NCI-H187 treated with DMSO at 0.1 percent for 48 hours (cell line): ENCODE results near the gene UFC1.

Source experiments
- DNase-seq: peaks from one replicate; lab custom pipeline; 2025; lab: John Stamatoyannopoulos, UW

The UFC1 gene

DNA sequence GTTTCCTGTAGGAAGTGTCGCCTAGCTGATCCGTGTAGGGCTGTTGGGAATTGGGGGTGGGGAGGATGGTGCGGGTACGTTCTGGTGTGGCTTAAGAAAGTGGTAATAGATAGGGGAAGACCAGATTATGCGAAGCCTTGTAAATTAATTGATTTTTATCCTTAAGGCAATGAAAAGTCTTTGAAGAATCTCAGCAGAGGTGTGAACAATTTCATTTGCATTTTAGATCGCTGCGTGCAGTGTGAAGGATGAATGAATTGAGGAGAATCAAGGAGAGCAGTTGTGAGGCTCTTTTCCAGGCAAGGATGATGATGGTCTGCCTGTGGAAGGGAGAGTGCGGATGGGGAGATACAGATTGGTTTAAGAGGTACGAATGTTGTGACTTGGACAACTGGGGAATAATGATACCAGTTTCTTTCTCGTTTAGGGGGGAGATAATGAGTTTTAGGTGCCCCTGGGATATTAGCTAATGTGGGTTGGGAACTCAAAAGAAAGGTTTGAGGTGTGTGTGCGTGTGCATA, 20.5 kb upstream of the UFC1 start:
- DNase-seq: no peak

DNA sequence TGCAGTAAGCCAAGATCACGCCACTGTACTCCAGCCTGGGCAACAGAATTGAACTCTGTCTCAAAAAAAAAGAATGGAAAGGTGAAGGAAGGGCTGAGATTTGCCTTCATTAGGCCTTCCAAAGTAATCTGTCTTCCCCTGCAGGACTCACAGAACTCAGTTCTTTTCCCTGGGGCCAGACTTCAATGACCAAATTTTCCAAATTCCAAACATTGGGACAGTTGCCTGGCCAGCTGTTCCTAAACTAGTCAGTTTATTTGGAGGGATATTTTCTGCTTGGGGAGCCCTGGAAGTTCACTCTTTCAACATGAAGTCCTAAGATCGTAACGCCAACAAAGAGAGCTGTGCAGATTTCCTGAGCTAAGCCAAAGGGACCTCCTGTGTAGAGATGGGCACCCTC, 15.9 kb upstream of the UFC1 start:
- no peak for DNase-seq

DNA sequence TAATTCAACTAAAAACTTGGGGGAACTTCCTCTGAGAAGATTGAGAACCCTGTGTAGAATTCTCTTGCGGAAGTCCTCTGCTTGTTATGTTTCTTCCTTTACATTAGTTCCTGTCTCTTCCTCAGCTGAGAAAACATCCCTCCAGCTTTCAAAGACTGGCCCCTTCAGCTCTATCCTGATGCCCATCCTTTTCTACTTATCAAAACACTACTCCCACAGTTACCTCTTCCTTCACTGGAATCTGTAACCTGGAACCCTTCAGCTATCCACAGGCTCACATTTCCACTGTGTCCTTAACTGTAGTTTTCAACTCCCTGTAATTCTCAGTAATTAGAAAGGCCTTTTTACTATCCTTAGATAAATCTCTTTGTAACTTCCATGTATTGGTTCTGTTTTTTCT, 15.3 kb upstream of the UFC1 start:
- no peak for DNase-seq

DNA sequence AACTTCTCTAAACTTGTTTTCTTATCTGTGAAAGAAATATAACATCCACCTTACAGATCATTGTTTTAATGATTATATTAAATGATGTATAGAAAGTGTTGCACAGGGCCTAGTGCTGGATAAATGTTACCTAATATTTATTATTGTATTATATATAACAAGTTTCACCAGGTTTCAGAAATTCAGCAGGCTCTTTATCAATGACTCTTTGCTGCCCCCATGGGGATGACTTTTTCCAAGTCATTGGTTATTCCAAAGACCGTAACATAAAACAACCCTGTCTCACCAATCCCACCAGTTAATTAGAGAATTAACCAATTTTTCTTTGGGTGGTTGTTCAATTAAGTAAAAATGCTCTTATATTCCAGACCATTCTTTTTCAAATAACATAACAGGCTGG, 14.0 kb upstream of the UFC1 start:
- no peak for DNase-seq

DNA sequence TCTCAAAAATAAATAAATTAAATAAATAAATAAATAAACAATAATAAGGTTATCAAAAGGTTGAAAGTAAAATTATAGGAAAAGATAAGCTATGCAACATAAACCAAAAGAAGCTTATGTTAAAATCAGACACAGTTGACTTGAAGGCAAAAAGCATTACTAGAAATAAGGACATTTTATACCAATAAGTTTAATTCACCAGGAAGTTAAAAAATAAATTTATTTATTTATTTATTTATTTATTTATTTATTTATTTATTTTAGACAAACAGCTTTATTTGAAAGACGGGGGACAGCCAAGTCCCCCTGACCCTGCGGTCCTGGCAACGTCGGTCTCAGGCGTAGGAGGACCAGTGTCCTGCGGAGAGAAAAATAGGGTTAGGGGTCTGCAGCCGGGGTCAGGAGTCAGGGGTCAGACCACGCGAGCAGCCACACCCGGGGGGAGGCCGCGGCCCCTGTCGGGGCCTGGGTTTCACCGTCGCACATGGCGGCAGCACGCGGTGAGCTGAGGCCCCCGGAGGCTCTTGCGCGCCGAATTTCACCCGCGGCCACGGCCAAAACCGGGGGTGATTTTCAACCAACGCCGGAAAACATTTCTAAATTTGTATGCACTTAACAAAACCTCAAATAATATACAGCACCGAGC, 12.9 kb upstream of the UFC1 start:
- no peak for DNase-seq

DNA sequence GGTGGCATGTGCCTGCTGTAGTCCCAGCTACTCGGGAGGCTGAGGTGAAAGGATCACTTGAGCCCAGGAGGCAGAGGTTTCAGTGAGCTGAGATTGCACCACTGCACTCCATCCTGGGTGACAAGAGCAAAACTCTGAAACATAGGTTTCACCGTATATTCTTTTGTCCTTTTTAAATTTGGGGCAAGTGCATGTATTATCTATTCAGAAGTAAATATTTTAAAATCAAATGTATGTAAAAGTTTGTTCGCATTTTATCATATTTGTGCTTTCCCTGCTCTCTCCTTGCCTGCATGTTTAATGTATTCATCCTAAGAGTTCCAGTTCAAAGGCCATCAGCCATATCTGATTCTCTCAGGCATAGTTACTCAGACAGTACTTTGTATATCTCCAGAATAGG, 7.9 kb upstream of the UFC1 start:
- DNase-seq: no peak

DNA sequence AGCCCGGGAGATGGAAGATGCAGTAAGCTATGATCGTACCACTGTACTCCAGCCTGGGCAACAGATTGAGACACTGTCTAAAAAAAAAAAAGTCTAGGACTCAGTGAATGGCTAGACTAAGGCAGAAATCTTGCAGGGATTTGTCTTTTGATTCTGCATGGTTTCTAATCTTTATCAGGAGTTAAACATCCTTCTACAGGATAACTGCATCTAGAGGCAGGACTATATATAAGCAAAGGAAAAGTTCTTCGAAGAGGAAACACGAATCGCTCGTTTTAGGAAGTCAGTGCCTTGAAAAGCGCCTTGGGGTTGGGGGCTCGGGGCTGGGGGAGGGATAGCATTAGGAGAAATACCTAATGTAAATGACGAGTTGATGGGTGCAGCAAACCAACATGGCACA, 602 bp upstream of the UFC1 start:
- no peak for DNase-seq

DNA sequence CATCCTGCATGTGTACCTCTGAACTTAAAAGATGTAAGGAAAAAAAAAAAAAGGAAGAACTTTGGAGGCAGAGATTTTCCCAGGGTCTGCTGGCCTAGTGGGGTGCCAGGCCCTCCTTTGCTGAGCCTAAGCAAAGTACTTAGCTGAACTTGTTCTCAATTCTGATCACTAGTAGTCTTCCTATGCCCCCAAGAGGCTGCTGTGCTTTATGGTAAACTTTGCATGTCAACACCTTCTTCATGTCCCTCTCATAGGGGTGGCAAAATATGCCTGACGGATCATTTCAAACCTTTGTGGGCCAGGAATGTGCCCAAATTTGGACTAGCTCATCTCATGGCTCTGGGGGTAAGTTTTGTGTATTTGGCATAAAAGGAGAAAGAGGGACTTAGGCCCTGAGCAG, 4.1 kb downstream of the UFC1 start:
- no peak for DNase-seq

DNA sequence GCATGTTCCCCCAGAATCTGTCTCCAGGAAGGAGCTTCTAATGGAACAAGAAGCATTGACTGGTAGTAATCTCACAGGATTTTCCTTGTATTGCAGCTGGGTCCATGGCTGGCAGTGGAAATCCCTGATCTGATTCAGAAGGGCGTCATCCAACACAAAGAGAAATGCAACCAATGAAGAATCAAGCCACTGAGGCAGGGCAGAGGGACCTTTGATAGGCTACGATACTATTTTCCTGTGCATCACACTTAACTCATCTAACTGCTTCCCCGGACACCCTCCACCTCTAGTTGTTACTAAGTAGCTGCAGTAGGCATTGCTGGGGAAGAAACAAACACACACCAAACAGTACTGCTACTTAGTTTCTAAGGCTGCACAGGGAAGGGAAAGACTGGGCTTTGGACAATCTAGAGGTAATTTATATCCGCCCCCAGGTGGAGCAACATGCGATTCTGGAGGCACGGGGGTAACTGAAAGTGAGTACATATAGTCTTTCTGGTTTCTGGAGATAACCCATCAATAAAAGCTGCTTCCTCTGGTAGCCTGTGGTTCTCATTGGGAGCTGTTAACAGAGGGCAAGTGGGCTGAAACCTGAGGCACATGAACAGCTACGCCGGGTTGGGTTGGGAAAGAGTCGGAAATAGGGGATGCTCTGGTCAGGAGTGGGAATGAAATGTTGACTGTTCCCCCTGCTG, 4.7 kb downstream of the UFC1 start:
- no peak for DNase-seq

DNA sequence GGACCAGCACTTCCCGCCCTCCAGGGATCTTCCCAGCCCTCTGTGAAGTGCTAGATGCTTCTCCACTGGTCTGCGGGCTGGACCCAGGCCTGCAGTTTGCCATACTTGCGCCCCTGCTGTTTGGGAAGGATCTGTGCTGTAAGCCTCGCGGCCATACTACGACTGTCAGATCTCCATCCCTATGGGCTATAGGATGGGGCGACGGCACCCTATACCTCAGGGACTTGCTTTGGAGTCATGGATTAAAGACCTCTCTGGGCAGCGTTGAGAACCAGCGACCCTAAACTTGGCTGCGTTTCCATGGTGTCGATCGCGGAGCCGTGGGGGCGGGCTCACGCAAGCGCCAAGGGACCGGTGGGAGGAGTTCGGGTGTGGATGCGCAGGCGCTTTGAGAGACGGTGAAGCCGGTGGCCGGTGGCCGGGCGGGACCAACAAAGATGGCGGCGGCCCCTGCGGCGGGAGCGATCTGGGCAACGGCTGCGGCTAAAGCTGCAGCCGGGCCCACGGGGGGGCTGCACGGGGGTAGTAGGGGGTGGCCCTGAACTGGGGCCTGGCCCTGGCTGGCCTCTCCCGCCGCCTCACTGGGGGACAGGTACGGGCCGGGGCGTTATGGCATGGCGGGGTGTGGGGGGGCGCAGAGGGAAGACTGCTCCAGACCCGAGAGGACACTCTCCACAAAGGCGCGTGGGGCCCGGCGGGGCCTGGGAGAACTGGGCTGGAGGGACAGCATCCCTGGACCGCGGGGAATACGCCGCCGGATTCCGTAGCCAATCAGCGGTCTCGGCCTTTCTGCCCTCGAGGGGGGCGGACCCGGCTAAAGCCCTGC, 5.5 kb downstream of the UFC1 start, which contains the start of gene USP21:
TSS of gene USP21 (plus strand) at position 414 of the 826 bp plus-strand sequence. CDS start 1,141 bp downstream, outside the sequence.
- peak; percentile 90 for DNase-seq

DNA sequence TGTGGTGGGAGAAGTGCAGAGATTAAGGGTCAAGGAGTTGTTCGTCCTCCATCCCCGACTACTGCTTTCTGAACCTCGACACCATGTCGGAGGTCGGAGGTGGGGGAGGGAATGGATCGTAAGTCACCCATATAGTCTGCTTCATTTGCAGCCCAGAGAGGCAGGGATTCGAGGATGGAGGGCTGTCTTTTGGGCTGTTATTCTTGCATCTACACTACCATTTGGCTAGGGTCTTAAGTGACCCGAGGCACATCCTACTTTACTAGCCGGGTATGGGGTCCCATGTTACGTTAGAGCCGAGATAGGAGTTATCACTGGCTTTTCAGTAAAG, 6.1 kb downstream of the UFC1 start:
- no peak for DNase-seq

DNA sequence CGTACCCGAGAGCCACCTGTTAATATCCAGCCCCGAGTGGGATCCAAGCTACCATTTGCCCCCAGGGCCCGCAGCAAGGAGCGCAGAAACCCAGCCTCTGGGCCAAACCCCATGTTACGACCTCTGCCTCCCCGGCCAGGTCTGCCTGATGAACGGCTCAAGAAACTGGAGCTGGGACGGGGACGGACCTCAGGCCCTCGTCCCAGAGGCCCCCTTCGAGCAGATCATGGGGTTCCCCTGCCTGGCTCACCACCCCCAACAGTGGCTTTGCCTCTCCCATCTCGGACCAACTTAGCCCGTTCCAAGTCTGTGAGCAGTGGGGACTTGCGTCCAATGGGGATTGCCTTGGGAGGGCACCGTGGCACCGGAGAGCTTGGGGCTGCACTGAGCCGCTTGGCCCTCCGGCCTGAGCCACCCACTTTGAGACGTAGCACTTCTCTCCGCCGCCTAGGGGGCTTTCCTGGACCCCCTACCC, 6.9 kb downstream of the UFC1 start:
- no peak for DNase-seq

DNA sequence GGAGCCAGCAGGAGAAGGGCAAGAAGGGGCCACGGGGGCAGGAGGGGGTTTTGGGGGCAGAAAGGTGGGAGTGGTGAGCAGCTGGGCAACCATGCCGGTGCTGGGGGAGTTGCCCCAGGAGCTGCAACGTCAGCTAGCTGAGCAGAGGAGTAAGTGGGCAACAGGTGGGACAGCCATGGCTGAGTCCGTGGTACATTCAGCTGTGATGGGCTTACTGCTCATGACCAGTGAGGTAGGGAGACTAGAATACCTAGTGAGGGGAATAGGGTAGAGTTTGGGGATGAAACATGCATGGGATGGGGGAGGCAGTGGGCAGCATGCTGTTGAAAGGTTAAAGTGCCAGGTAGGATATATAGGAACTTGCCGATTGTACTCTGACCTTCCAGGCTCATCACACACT, 7.9 kb downstream of the UFC1 start:
- DNase-seq: no peak

DNA sequence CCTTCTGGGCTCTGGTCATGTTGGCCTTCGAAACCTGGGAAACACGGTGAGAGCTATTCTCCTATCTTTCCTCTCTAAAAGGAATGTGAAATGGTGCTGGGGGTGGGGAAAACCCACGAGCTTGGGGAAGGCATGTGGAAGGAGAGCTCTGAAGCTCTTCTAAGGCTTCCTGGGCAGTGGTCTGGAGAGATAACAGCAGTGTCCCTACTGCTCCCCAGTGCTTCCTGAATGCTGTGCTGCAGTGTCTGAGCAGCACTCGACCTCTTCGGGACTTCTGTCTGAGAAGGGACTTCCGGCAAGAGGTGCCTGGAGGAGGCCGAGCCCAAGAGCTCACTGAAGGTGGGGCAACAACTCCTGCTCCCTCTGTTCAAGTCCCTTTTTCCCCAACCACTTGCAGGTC, 8.3 kb downstream of the UFC1 start:
- no peak for DNase-seq

DNA sequence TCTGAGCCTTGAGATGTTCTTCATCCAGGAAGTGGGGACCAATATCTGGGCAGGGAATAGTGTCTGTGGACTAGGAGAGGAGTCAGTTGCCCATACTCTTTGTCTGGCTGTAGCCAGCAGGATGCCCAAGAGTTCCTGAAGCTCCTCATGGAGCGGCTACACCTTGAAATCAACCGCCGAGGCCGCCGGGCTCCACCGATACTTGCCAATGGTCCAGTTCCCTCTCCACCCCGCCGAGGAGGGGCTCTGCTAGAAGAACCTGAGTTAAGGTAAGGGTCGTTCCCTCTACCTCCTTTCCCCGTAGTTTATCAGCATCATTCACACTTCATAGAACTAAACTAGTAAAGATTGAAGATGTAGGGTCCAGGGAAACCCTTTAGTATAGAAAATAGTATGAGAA, 9.0 kb downstream of the UFC1 start:
- no peak for DNase-seq

DNA sequence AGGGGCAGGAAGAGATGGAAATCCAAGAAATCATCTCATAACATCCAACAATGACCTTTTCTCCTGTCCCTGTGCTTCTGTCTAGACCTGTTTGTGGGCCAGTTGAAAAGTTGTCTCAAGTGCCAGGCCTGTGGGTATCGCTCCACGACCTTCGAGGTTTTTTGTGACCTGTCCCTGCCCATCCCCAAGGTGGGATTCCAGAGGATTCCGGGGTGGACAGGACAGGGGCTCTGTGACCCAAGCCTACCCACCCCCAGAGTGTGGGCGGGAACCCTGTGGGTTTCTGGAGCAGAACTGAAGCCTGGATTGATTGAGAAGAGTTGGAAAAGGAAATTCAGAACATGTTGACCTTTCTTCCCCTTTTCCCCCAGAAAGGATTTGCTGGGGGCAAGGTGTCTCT, 10.0 kb downstream of the UFC1 start:
- no peak for DNase-seq

DNA sequence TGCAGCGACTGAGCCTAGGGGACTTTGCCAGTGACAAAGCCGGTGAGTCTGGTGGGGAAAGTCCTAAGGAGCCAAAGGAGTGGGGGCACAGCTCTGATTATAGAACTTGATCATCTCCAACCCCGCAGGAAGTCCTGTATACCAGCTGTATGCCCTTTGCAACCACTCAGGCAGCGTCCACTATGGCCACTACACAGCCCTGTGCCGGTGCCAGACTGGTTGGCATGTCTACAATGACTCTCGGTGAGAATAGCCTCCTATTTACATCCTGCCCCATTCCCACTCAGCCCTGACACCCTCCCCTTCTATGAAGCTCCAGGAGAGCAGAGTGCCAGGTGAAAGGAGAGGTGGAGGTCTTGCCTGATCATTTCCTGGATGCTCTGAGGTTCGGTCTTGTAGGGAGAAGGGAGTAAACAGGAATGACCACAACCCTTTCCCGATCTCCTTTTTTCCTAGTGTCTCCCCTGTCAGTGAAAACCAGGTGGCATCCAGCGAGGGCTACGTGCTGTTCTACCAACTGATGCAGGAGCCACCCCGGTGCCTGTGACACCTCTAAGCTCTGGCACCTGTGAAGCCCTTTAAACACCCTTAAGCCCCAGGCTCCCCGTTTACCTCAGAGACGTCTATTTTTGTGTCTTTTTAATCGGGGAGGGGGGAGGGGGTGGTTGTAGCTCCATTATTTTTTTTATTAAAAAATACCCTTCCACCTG, 11.3 kb downstream of the UFC1 start:
- DNase-seq: no peak

DNA sequence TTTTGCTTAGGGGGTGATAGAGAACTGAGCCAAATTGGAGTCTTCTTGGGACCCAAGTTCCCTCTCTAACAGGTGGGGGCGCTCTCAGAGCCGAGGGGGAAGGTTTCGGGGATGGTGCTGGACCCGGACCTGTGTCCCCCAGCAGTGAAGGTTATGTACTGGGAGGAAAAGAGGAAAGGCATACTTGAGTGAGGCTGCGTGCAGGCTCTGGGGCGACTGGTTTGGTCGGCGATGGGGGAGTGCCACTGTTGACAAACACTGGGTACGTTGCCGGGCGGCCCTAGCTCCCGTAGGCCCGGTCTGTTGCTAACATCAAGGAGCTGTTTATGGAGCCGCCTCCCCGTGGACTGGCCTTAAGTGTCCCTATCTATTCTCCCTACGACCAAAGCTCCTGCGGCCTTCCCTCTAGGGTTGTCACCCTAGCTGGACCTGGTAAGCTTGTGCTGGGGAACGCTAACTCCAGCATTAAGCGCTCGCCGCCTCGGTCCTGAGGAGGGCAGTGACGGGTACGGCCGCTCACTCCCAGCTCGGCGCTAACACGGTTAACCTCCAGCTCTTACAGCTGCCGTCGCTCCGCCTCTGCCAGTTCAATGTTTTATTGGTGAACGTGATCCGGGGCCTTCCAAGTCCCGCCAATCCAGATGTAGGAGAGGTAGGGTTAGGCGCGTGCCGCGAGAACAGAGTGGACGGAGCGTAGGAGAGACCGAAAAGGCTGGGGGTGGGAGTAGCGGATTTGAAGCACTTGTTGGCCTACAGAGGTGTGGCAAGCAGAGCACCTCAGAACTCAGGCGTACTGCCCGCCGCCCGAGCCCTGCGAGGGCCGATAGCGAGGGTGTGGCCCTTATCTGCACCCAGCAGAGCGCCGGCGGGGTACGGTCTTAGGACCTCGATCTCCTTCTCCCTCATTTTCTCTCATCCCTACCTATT, 12.2 kb downstream of the UFC1 start, which contains the start of gene PPOX:
TSS of gene PPOX (plus strand) at position 685 of the 927 bp plus-strand sequence. CDS start 422 bp downstream, outside the sequence.
- DNase-seq: peak; percentile 100

DNA sequence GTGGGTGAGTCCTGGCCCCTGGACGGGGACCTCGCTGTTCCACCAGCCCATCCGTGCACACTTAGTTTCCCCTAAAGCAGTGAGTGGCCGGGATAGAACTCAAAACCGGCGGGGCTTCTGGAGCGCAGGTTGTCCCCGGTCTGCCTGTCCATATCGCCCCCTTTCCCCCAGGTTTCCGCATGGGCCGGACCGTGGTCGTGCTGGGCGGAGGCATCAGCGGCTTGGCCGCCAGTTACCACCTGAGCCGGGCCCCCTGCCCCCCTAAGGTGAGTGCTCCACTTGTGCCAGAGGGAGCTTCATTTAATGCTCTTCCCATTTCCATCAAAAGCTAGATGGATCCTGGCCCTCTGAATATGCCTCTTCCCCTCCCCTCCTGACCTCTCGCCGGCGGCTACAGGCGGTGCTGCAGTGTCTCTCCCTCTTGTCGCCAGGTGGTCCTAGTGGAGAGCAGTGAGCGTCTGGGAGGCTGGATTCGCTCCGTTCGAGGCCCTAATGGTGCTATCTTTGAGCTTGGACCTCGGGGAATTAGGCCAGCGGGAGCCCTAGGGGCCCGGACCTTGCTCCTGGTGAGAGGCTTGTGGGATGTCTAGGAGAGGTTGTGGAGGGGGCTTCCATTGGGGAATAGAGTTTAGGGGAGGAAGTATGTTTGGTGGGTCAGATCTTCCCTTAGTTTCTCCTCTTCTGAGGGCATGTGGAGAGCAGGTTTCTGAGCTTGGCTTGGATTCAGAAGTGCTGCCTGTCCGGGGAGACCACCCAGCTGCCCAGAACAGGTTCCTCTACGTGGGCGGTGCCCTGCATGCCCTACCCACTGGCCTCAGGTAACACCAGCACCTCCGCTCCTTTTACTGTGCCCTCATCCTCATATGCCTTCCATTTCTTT, 13.1 kb downstream of the UFC1 start:
- no peak for DNase-seq

DNA sequence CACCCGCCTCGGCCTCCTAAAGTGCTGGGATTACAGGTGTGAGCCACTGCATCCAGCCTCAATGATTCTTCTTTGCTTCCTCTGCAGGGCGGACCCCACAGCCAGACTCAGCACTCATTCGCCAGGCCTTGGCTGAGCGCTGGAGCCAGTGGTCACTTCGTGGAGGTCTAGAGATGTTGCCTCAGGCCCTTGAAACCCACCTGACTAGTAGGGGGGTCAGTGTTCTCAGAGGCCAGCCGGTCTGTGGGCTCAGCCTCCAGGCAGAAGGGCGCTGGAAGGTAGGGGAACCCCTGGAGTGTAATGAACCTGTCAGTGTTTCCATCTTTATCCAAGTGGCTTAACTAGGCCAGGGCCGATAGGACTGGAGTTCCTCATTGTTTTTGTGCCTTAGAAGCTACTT, 15.1 kb downstream of the UFC1 start:
- DNase-seq: no peak
